HG02588 (cell line): ENCODE data around the gene PCDH17.

ENCODE experiments used
- ATAC-seq: cut with Tn5 transposase; IDR thresholded peaks from one replicate; pipeline ENCODE4 v1.9.1; 2021; ENCODE audit warnings: mild to moderate bottlenecking, moderate library complexity; ENCODE audit not compliant: unreplicated experiment

Gene PCDH17

GRCh38 chr13:57724486-57725272 lies 93.1 kb downstream of the PCDH17 start:
- ATAC-seq: no peak

- no peak for ATAC-seq
Observed at GRCh38 chr13:57725480-57725879, 93.9 kb downstream of the PCDH17 start.

DNA sequence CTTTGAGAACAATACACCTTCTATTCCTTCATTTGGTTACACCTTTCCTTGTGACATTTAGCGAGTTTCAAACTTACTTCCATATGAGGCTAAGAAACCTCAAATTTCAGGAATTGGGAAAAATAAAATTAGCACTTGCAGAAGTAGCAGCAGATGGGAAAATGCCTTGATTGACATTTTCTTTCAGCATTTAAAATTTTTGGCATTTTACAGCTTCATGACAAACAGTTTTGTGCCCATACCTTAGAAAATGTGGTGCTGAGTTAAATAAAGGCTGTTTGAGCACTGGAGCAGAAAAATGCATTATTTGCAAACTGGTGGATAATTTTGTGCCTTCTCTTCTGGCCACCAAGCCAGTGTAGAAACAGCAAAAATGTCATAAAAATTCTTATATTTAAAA lies 95.4 kb downstream of the PCDH17 start:
- no peak for ATAC-seq

DNA sequence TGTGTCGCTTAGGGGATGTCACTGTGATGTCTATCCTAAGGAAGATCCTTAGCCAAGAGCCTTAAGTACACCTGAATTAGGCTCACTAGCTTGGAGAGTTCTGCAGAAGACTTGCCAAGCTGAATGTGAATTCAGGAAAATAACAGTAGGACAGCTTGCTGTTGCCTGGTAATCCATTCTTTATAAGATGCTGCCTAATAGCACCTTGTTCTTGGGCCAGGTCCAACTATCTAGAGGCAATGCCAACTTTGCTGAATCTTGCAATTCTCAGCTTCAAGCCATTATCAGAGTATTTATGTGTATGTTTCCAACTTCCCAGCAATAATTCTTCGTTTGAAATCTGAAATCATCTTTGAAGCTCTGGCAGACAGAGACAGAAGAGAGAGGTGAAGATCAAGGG lies 102.8 kb downstream of the PCDH17 start:
- ATAC-seq: no peak

- ATAC-seq: no peak
Observed at GRCh38 chr13:57739089-57739488, 107.5 kb downstream of the PCDH17 start.

DNA sequence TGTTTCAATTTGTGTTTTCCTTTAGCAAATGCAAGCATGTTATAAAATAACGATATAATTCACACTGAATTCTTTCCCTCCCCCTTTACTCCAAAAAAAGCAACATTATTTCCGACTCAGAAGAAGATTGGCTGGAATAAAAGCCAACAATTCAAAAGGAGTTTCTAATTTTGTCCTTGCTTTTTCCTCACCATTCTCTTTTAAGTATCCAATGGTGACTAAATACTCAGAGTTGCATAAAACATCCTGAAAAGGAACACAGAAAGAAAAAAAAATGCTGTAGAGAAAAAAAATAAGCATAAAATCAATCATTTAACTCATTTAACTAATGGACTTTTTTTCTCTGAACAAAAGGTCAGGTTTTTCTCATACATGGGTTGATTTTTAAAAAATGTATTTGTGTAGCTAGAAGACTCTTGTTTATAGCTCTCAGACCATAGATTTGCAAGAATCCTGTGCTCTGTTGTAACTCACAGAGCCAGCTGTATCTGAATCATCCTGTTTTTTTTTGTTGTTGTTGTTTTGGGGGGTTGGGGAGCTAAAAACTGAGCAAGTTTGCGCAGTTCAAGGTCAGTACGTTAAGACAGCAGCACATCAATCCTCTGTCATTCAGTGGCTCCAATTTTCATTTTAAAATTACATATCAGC lies 108.1 kb downstream of the PCDH17 start:
- no peak for ATAC-seq

DNA sequence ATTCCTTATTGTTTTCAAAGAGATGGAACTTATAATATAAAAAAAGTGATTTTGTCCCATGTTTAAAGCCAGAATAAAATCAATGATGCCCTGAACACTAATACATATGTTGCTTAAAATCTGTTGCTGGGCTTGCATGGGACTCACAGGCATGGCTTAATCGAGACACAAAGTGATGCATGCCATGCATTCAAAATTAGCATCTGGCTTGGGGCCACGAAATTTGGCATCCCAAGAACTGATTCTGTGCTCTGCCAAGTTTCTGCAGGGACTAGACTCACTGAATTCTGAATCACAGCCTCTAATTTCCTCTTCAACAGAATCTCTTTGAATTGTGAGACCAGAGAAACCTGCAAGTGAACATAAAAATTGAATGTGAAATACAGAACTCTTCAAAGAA lies 109.2 kb downstream of the PCDH17 start:
- ATAC-seq: no peak

DNA sequence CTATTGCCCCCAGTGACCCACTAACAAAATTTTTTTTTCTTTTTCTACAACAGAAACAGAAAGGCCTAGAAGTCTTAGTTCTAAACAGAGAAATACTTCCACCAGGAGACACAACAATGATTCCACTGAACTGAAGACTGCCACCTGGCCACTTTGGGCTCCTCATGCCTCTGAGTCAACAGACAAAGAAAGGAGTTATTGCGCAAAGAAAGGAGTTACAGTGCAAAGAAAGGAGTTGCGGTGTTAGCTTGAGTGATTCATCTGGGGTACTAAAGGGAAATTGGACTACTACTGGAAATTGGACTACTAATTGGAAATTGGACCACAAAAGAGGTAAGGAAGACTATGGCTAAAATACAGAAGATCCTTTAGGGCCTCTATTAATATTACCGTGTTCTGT lies 116.6 kb downstream of the PCDH17 start:
- ATAC-seq: no peak

GRCh38 chr13:57760951-57761350 lies 129.4 kb downstream of the PCDH17 start:
- ATAC-seq: no peak

GRCh38 chr13:57763689-57764088 lies 132.1 kb downstream of the PCDH17 start:
- no peak for ATAC-seq
